H1 (cell line): ENCODE results near the gene NCBP1. TPM values are rescaled to one million over a fixed set of nuclear protein-coding genes. Genes with fewer than 3 reads are reported as not detected.
A peak's percentile ranks its signal among the peaks of the same experiment; 100 is the strongest.

Experiments used
- CTCF ChIA-PET: fragments of 300-600 bp; sonication (Branson Sonifier 250); formaldehyde crosslinking; loops from one replicate; lab custom pipeline; 2021; ENCODE audit not compliant: partially characterized antibody; lab: Charles Lee
- POLR2A ChIA-PET: fragments of 300-600 bp; sonication (Branson Sonifier 250); formaldehyde crosslinking; loops from one replicate; lab custom pipeline; 2021; ENCODE audit warnings: inconsistent platforms; ENCODE audit not compliant: partially characterized antibody; lab: Charles Lee
- DNase-seq, 2 experiments: peaks; one replicate each; pipeline versions ENCODE4 v3.0.0 to v3.0.0-alpha.2; 2010 to 2022; ENCODE audit warnings: low spot score in 2 of 2, low read depth in 1 of 2, mixed read lengths in 1 of 2
- FAIRE-seq: peaks from 2 replicates; lab custom pipeline; 2011; peaks lifted over from hg19 to GRCh38; lab: Jason Lieb, UNC
- H2AFZ ChIP-seq: 2 replicates; pipeline ENCODE4 v1.8.1; 2012; ENCODE audit warnings: low read length, inconsistent platforms
- H2AK5ac ChIP-seq: 2 replicates; pipeline ENCODE4 v1.6.1; 2013; ENCODE audit warnings: low read depth, low read length
- H2BK120ac ChIP-seq: replicated peaks from 2 replicates; pipeline ENCODE3; 2013; ENCODE audit warnings: low read depth, low read length, inconsistent platforms
- H2BK12ac ChIP-seq: 2 replicates; pipeline ENCODE4 v1.6.1; 2013; ENCODE audit warnings: low read depth, low read length
- H2BK15ac ChIP-seq: 2 replicates; pipeline ENCODE4 v1.6.1; 2013; ENCODE audit warnings: low read length
- H2BK20ac ChIP-seq: 2 replicates; pipeline ENCODE4 v1.6.1; 2013; ENCODE audit warnings: low read length
- H2BK5ac ChIP-seq: 2 replicates; pipeline ENCODE4 v1.6.1; 2013; ENCODE audit warnings: low read depth, low read length
- H3K14ac ChIP-seq: 2 replicates; pipeline ENCODE4 v1.6.1; 2013; ENCODE audit warnings: inconsistent platforms; ENCODE audit not compliant: insufficient read length
- H3K18ac ChIP-seq: 2 replicates; pipeline ENCODE4 v1.6.1; 2013; ENCODE audit warnings: low read length; ENCODE audit errors: extremely low read depth
- H3K23ac ChIP-seq: 2 replicates; pipeline ENCODE4 v1.6.1; 2013; ENCODE audit warnings: inconsistent platforms; ENCODE audit not compliant: insufficient read length
- H3K23me2 ChIP-seq: 2 replicates; pipeline ENCODE4 v1.6.1; 2013; ENCODE audit warnings: low read depth, low read length
- H3K27ac ChIP-seq: 2 replicates; pipeline ENCODE4 v1.6.1; 2011; ENCODE audit warnings: low read depth, low read length, inconsistent platforms
- H3K27me3 ChIP-seq, 4 experiments: replicated peaks in 1 of 4; 1 replicate in 1 of 4; 2 replicates in 3 of 4; pipeline versions ENCODE4 v1.6.1 to v1.8.1; 2011 to 2013; ENCODE audit warnings: low read length in 3 of 4, mild to moderate bottlenecking in 3 of 4, inconsistent platforms in 2 of 4, mixed read lengths in 2 of 4, moderate library complexity in 1 of 4; ENCODE audit not compliant: control insufficient read depth in 3 of 4, insufficient read depth in 3 of 4; ENCODE audit errors: extremely low read depth in 1 of 4
- H3K36me3 ChIP-seq, 4 experiments: 2 replicates each; pipeline versions ENCODE4 v1.6.1 to v1.8.1; 2011 to 2013; ENCODE audit warnings: mild to moderate bottlenecking in 4 of 4, low read length in 3 of 4, moderate library complexity in 2 of 4, control low read depth in 1 of 4, inconsistent platforms in 1 of 4; ENCODE audit not compliant: insufficient read depth in 4 of 4, control insufficient read depth in 2 of 4
- H3K4ac ChIP-seq: replicated peaks from 2 replicates; pipeline ENCODE3; 2013; ENCODE audit warnings: low read length, low read depth, mixed read lengths, inconsistent platforms; ENCODE audit not compliant: insufficient read length
- H3K4me1 ChIP-seq, 4 experiments: replicated peaks in 1 of 4; 1 replicate in 1 of 4; 2 replicates in 3 of 4; pipeline versions ENCODE4 v1.6.1 to v1.8.1; 2011 to 2013; ENCODE audit warnings: low read length in 3 of 4, inconsistent platforms in 2 of 4, mixed read lengths in 1 of 4; ENCODE audit not compliant: insufficient read depth in 4 of 4, control insufficient read depth in 3 of 4
- H3K4me2 ChIP-seq, 2 experiments: 2 replicates each; pipeline versions ENCODE4 v1.6.1 to v1.8.1; 2011 to 2013; ENCODE audit warnings: low read depth in 2 of 2, low read length in 2 of 2, control low read depth in 1 of 2, inconsistent platforms in 1 of 2, mild to moderate bottlenecking in 1 of 2; ENCODE audit not compliant: insufficient read depth in 1 of 2
- H3K4me3 ChIP-seq, 4 experiments: fragments of 200-600, 300-600 bp in 1 of 4; sonication (generic), shearing (Covaris generic), sonication (Bioruptor Twin) in 1 of 4; 2 replicates each; pipeline versions ENCODE4 v1.5.1 to v1.8.1; 2011 to 2016; ENCODE audit warnings: low read length in 4 of 4, low read depth in 3 of 4, control low read depth in 2 of 4, inconsistent platforms in 2 of 4, mild to moderate bottlenecking in 2 of 4, mixed read lengths in 1 of 4, moderate library complexity in 1 of 4; ENCODE audit not compliant: insufficient read depth in 2 of 4; ENCODE audit errors: extremely low read depth in 1 of 4
- H3K56ac ChIP-seq: replicated peaks from 2 replicates; pipeline ENCODE3; 2013; ENCODE audit warnings: low read depth, mild to moderate bottlenecking, mixed read lengths, low read length, inconsistent platforms; ENCODE audit not compliant: insufficient read length
- H3K79me1 ChIP-seq: 2 replicates; pipeline ENCODE4 v1.6.1; 2013; ENCODE audit warnings: low read depth, low read length, control low read depth
- H3K79me2 ChIP-seq, 2 experiments: 2 replicates each; pipeline versions ENCODE4 v1.6.1 to v1.8.1; 2012 to 2013; ENCODE audit warnings: low read length in 2 of 2, mild to moderate bottlenecking in 2 of 2, inconsistent platforms in 1 of 2; ENCODE audit not compliant: insufficient read depth in 2 of 2, control insufficient read depth in 1 of 2
- H3K9ac ChIP-seq, 4 experiments: replicated peaks in 1 of 4; 1 replicate in 1 of 4; 2 replicates in 3 of 4; pipeline versions ENCODE4 v1.6.1 to v1.8.1; 2011 to 2013; ENCODE audit warnings: low read depth in 3 of 4, low read length in 3 of 4, control low read depth in 2 of 4, mild to moderate bottlenecking in 2 of 4, moderate library complexity in 2 of 4, inconsistent platforms in 1 of 4; ENCODE audit errors: extremely low read depth in 1 of 4
- H3K9me3 ChIP-seq, 2 experiments: 2 replicates each; pipeline versions ENCODE4 v1.6.1 to v1.8.1; 2012 to 2013; ENCODE audit warnings: mild to moderate bottlenecking in 2 of 2, moderate library complexity in 2 of 2, control low read depth in 1 of 2, inconsistent platforms in 1 of 2, low read depth in 1 of 2, low read length in 1 of 2, mixed read lengths in 1 of 2; ENCODE audit not compliant: insufficient read depth in 2 of 2
- H4K20me1 ChIP-seq, 2 experiments: replicated peaks in 1 of 2; 2 replicates each; pipeline versions ENCODE3 to v1.8.1; 2011 to 2013; ENCODE audit warnings: inconsistent platforms in 2 of 2, low read length in 2 of 2, mild to moderate bottlenecking in 1 of 2; ENCODE audit not compliant: insufficient read depth in 2 of 2, control insufficient read depth in 1 of 2
- H4K5ac ChIP-seq: 2 replicates; pipeline ENCODE4 v1.6.1; 2013; ENCODE audit warnings: low read length, low read depth, mixed read lengths, inconsistent platforms; ENCODE audit not compliant: insufficient read length
- H4K8ac ChIP-seq: 2 replicates; pipeline ENCODE4 v1.8.0; 2013; ENCODE audit warnings: mild to moderate bottlenecking, moderate library complexity, low read length, inconsistent platforms; ENCODE audit not compliant: insufficient read depth; ENCODE audit errors: extremely low read depth
- H4K91ac ChIP-seq: replicated peaks from 2 replicates; pipeline ENCODE3; 2013; ENCODE audit warnings: low read length, mixed read lengths, inconsistent platforms; ENCODE audit not compliant: insufficient read length
- ASH2L ChIP-seq: fragments of 200-600, 300-600 bp; sonication (generic); IDR thresholded peaks from one replicate; pipeline ENCODE4 v1.7.1; 2017; ENCODE audit warnings: low read length
- CBX5 ChIP-seq: fragments of 300-800, 300-1000 bp; sonication (generic); IDR thresholded peaks from 2 replicates; pipeline ENCODE4 v1.7.1; 2016; ENCODE audit warnings: antibody characterized with exemption, low read length, low read depth
- CTCF ChIP-seq, 3 experiments: IDR thresholded peaks; 1 replicate in 2 of 3; 2 replicates in 1 of 3; pipeline versions ENCODE4 v1.5.1 to v1.6.1; 2011; ENCODE audit warnings: low read length in 3 of 3, mild to moderate bottlenecking in 3 of 3, inconsistent platforms in 2 of 3, low read depth in 1 of 3, moderate library complexity in 1 of 3; ENCODE audit not compliant: insufficient read depth in 1 of 3; ENCODE audit errors: control extremely low read depth in 1 of 3
- SUZ12 ChIP-seq: fragments of 200-600 bp; sonication (generic); IDR thresholded peaks from 2 replicates; pipeline ENCODE4 v1.6.1; 2012; ENCODE audit warnings: mild to moderate bottlenecking, inconsistent platforms, low read length, moderate library complexity, mixed read lengths
- TAF7 ChIP-seq: optimal IDR thresholded peaks from 2 replicates; pipeline ENCODE3; 2011; ENCODE audit warnings: low read depth, mild to moderate bottlenecking, inconsistent platforms, low read length, moderate library complexity, borderline replicate concordance
- TBP ChIP-seq: IDR thresholded peaks from 2 replicates; pipeline ENCODE4 v1.6.1; 2011; ENCODE audit warnings: low read depth, low read length, improper control_type of control experiment
- TCF12 ChIP-seq: IDR thresholded peaks from 2 replicates; pipeline ENCODE4 v1.6.1; 2011; ENCODE audit warnings: low read depth, mild to moderate bottlenecking, low read length
- WGBS, 2 experiments: shearing (Covaris generic) in 1 of 2; methylation state at CpG; one replicate each; pipeline versions ENCODE4 v1.1.6 to v1.1.7; 2013 to 2015; ENCODE audit warnings: low lambda C conversion rate in 2 of 2, mixed read lengths in 2 of 2, inconsistent platforms in 1 of 2, low coverage in 1 of 2, missing lambda C conversion rate in 1 of 2; ENCODE audit not compliant: insufficient replicate concordance in 2 of 2, insufficient coverage in 1 of 2, insufficient read length in 1 of 2; ENCODE audit errors: extremely low coverage in 1 of 2, missing lambda C conversion rate in 1 of 2; 5-methylcytosine and 5-hydroxymethylcytosine counted together
- polyA plus RNA-seq, 7 experiments: library from polyadenylated mRNA; depleted of rRNA in 3 of 7; stranded (reverse) in 5 of 7; unstranded in 2 of 7; fragments of >200 nt in 5 of 7; fragments of 200-250 nt in 2 of 7; gene quantifications; 1 replicate in 5 of 7; 2 replicates in 1 of 7; 4 replicates in 1 of 7; pipeline versions ENCODE4 v1.2.1 to v1.2.3, GENCODE V29; 2011 to 2013; ENCODE audit warnings: missing spikeins in 2 of 7, mixed read lengths in 2 of 7
- total RNA-seq: library from RNA; stranded (reverse); fragmentation: NEBNext Ultra II Directional; extraction: Animal tissue kit (Norgen Biotek cat#: 25700); gene quantifications from 2 replicates; pipeline ENCODE4 v1.2.1, GENCODE V29; 2021

Gene NCBP1
- total and polyA plus RNA-seq, 2 of the 8 experiments (the other 6 are each of a cell fraction or from before 2014, with no cell fraction given): 14.7 to 54.0 TPM

GRCh38 chr9:97635026-97635425, 1.4 kb downstream of the NCBP1 start:
- CTCF ChIA-PET: interaction anchor here (0.7 kb wide), 1 partner anchor 148 kb away, joined by 3 read pairs; no protein-coding TSS in a partner anchor
- Histone ChIP-seq H3K23me2 (peaks cover 5% of the 10 kb centered on the region), H3K4me1 (peaks cover 0 to 6% (median 3%) of the 10 kb centered on the region in 4 experiments; a peak in 5 of 7 replicates), H2BK20ac (no peak overlapping the region), H3K9me3 (no peaks in the 10 kb centered on the region), H3K23ac (no peak overlapping the region), H4K8ac (no peak overlapping the region), H3K36me3 (no peaks in the 10 kb centered on the region), H4K91ac (no peak overlapping the region), H3K14ac (no peak overlapping the region), H3K4me2 (peak overlapping the region; percentile 72 to 89; a peak in 3 of 4 replicates), H2BK5ac (no peak overlapping the region), H2BK12ac (no peak overlapping the region), H3K79me1 (peaks cover under 1% of the 10 kb centered on the region), H3K4ac (no peak overlapping the region), H3K9ac (no peak overlapping the region), H4K20me1 (peaks cover 11% of the 10 kb centered on the region in 2 experiments), H3K4me3 (peak overlapping the region in 2 of 4 experiments; percentile 70 to 87; a peak in 4 of 8 replicates), H3K56ac (no peak overlapping the region), H2BK15ac (no peak overlapping the region), H3K18ac (no peak overlapping the region), H4K5ac (no peak overlapping the region), H2AFZ (no peak overlapping the region), H2AK5ac (no peak overlapping the region), H3K79me2 (peaks cover 31 to 80% of the 10 kb centered on the region in 2 experiments), H3K27ac (no peak overlapping the region), H2BK120ac (no peak overlapping the region), H3K27me3 (no peaks in the 10 kb centered on the region)
- FAIRE-seq (no peak), DNase-seq (no peak)
- TF ChIP-seq SUZ12 (no peak), CBX5 (no peak), TCF12 (no peak), CTCF (IDR thresholded peaks at IDR 0.05; ENCODE audit: control extremely low read depth in 1 of 3, insufficient read depth in 1 of 3, low read depth in 1 of 3, low read length in 3 of 3) (no peak), TAF7 (no peak), ASH2L (no peak), TBP (no peak)
- POLR2A ChIA-PET: no interaction called here
- 83% methylated on average over 7 of the region's 7 CpGs; no CpG with 5 or more reads in 1 of the 2 experiments for WGBS, 2 experiments
